Measurements from ENCODE around the gene C1QTNF2. TPM values are rescaled to one million over a fixed set of nuclear protein-coding genes. Genes with fewer than 3 reads are reported as not detected.

The C1QTNF2 gene
- total and polyA plus RNA-seq, 2 of the 4 experiments (the other 2 are of a cell fraction): 0.72 to 1.2 TPM

GRCh38 chr5:160353379-160353778, 17.0 kb downstream of the C1QTNF2 start:
- Histone ChIP-seq H2BK15ac (ENCODE audit: low read depth, low read length) (no peak overlapping the region), H4K91ac (ENCODE audit: insufficient read depth, low read depth, low read length) (no peak overlapping the region), H3K9ac (ENCODE audit: low read depth, low read length) (no peak overlapping the region), H3K79me1 (ENCODE audit: low read depth in 1 of 2, low read length in 2 of 2) (no peaks in the 10 kb centered on the region), H3K9me3 (ENCODE audit: control insufficient read depth, insufficient read depth, low read length) (no peaks in the 10 kb centered on the region), H3K14ac (replicated peaks; ENCODE audit: low read depth, low read length) (no peak overlapping the region), H3K4me2 (ENCODE audit: low read depth, low read length) (no peak overlapping the region), H3K23ac (ENCODE audit: low read depth, low read length) (no peak overlapping the region), H2BK20ac (ENCODE audit: low read depth, low read length) (no peak overlapping the region), H2AK5ac (ENCODE audit: low read depth, low read length) (no peak overlapping the region), H3K36me3 (ENCODE audit: control insufficient read depth, insufficient read depth, low read length) (no peaks in the 10 kb centered on the region), H3K4me1 (ENCODE audit: control insufficient read depth, insufficient read depth, low read length) (no peaks in the 10 kb centered on the region; the same call in 1 of the 2 replicates), H2AFZ (replicated peaks; ENCODE audit: low read length, poor library complexity) (no peak overlapping the region), H3K27ac (ENCODE audit: insufficient read depth, low read length) (no peak overlapping the region), H3K18ac (ENCODE audit: low read depth, low read length) (no peak overlapping the region), H3K4ac (ENCODE audit: low read depth, low read length) (no peak overlapping the region), H4K20me1 (ENCODE audit: insufficient read depth, low read length) (no peaks in the 10 kb centered on the region), H4K8ac (ENCODE audit: low read depth in 2 of 2, low read length in 2 of 2) (no peak overlapping the region), H2AK9ac (replicated peaks; ENCODE audit: low read depth, low read length, poor library complexity) (no peak overlapping the region), H4K5ac (ENCODE audit: low read depth, low read length) (no peak overlapping the region), H2BK5ac (ENCODE audit: low read depth, low read length, poor library complexity, severe bottlenecking) (no peak overlapping the region), H3K4me3 (ENCODE audit: insufficient read depth, low read depth, low read length) (no peak overlapping the region), H2BK120ac (ENCODE audit: low read depth, low read length) (no peak overlapping the region), H3K27me3 (ENCODE audit: control insufficient read depth, insufficient read depth, low read length) (no peaks in the 10 kb centered on the region), H3K9me1 (ENCODE audit: insufficient read depth, low read length) (no peaks in the 10 kb centered on the region; the same call in 1 of the 2 replicates), H3K56ac (ENCODE audit: extremely low read depth, insufficient read depth, low read length) (no peak overlapping the region)
- no peak for DNase-seq
- CTCF ChIA-PET: interaction anchor here (0.6 kb wide), 1 partner anchor 352 kb away, joined by 3 read pairs; no protein-coding TSS in a partner anchor
- in situ Hi-C loops (cut with MboI; ENCODE audit: low sequenced_read_pairs) (no loop called here), dilution Hi-C loops (cut with HindIII; ENCODE audit: low sequenced_read_pairs, unreplicated experiment) (loop anchor here (25.0 kb wide), 1 partner anchor 341 kb away; the partner anchor contains the start of gene TTC1), intact Hi-C loops (cut with micrococcal nuclease) (no loop called here)
- no peak for ATAC-seq (ENCODE audit: low read depth)
- WGBS, 2 experiments (ENCODE audit: extremely low coverage in 2 of 2, insufficient read length in 1 of 2): 96% methylated on average over 4 of the region's 8 CpGs; no CpG with 5 or more reads in 1 of the 2 experiments
- BruUV-seq (replicated peaks): no TSS peak
- TF ChIP-seq MXI1 (IDR thresholded peaks at IDR 0.05; ENCODE audit: borderline replicate concordance, low read depth, low read length) (no peak), RFX5 (IDR thresholded peaks at IDR 0.05; ENCODE audit: low read depth, low read length) (no peak), FOS (IDR thresholded peaks at IDR 0.05; ENCODE audit: low read depth, low read length) (no peak), RCOR1 (IDR thresholded peaks at IDR 0.05; ENCODE audit: insufficient replicate concordance, low read length) (no peak), SMC3 (IDR thresholded peaks at IDR 0.05; ENCODE audit: low read depth, low read length) (no peak)
- POLR2A ChIA-PET (ENCODE audit: unreplicated experiment): no interaction called here
